Measurements from ENCODE around the gene NDUFS6.

DNA sequence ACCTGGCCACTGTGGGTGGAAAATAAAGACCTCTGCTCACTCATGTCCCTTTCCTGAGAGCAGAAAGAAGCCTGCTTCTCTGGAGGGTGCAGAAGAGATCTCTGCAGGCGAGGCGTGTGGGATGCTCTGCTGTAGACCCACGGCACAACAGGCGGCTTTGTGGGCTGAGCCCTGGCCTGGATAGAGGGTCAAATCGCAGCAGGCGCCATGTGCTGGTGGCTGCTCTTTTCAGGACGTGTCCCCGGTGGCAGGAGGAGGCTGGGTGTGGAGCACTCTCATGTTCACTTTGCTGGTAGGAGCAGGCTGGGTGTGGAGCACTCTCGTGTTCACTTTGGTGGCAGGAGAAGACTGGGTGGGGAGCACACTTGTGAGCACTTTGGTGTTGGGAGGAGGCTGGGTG is 46.4 kb downstream of the NDUFS6 start:
- TF ChIP-seq CTCF (IDR thresholded peaks at IDR 0.05): no peak
- no peak for TF ChIP-seq POLR2A (IDR thresholded peaks at IDR 0.05)

All from lower leg skin (tissue), 3 donors.